GM12801 (cell line): ENCODE data around the gene PI4K2B.

Source experiments
- TF ChIP-seq, protein P1 (sequence below): IDR thresholded peaks from one replicate; pipeline ENCODE4 v1.5.1; 2011; ENCODE audit warnings: control low read depth; ENCODE audit not compliant: insufficient read length; ENCODE audit errors: extremely low read depth

The PI4K2B gene

DNA sequence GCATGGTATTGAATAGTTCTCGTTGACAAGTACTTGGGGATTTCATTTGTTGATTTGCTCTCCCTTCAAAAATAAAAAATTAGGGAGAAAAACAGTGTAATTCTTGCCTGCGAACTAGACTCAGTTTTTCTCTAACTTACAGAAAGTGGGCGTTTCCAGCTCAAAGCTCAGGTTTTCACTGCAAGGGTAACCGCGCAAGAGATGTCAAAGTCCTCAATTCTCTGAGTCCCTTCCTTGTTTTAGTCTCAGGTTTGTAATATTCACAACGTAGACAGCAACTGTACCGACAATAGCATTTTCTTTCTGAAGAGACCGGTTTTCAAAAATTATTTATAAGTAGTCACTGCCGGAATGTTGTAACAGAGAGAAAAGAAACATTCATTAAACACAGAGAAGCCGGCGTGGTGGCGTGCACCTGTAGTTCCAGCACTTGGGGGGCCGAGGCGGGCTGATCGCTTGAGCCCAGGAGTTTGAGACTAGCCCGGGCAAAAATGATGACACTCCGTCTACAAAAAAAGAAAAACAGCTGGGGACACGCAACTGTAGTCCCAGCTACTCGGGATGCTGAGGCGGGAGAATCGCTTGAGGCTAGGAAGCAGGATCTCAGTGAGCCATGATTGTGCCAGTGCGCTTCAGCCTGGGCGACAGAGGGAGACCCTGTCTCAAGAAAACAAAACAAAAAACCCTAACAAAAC, 79.5 kb downstream of the PI4K2B start:
- TF ChIP-seq, protein P1, sequence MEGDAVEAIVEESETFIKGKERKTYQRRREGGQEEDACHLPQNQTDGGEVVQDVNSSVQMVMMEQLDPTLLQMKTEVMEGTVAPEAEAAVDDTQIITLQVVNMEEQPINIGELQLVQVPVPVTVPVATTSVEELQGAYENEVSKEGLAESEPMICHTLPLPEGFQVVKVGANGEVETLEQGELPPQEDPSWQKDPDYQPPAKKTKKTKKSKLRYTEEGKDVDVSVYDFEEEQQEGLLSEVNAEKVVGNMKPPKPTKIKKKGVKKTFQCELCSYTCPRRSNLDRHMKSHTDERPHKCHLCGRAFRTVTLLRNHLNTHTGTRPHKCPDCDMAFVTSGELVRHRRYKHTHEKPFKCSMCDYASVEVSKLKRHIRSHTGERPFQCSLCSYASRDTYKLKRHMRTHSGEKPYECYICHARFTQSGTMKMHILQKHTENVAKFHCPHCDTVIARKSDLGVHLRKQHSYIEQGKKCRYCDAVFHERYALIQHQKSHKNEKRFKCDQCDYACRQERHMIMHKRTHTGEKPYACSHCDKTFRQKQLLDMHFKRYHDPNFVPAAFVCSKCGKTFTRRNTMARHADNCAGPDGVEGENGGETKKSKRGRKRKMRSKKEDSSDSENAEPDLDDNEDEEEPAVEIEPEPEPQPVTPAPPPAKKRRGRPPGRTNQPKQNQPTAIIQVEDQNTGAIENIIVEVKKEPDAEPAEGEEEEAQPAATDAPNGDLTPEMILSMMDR: no peak

DNA sequence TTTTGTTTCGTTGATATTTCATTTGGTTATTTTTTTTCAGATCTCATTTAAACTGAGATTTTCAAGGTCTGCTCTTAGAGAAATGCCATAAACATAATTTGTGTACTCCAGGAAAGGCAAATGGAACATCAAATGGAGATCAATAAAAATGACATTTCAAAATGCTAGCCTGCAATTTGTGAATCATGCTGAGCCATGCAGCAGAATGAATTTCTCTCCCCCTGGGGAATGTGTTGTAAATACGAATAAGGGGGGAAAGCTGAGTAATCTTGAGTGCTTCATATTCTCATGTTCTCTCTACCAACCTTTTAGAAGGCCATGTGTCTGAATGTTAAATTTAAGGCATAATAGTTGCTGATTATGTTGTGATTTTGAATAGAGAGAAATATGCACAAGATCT, 86.5 kb downstream of the PI4K2B start:
- TF ChIP-seq, protein P1: no peak

GRCh38 chr4:25320773-25321172, 86.9 kb downstream of the PI4K2B start:
- TF ChIP-seq, protein P1: no peak

- TF ChIP-seq, protein P1: no peak
Observed at GRCh38 chr4:25321703-25322102, 87.9 kb downstream of the PI4K2B start.
